HCT116 (cell line): ENCODE results near the gene MACROH2A1. TPM values are rescaled to one million over a fixed set of nuclear protein-coding genes. Genes with fewer than 3 reads are reported as not detected.

ENCODE experiments used
- ATAC-seq: fragments of 200-7000 bp; cut with Tn5 transposase; 2 replicates; pipeline ENCODE4 v1.9.1; 2020; ENCODE audit warnings: mild to moderate bottlenecking, moderate library complexity
- BruUV-seq: library from RNA; stranded (reverse); fragments of 400-500 nt; replicated peaks from 2 replicates; lab custom pipeline; 2021; lab: Mats Ljungman, UMichigan
- CTCF ChIA-PET: fragments of 300-600 bp; sonication (Branson Sonifier 250); formaldehyde crosslinking; loops from one replicate; lab custom pipeline; 2021; ENCODE audit warnings: antibody characterized with exemption; lab: Charles Lee
- POLR2A ChIA-PET: fragments of 300-600, 350-600 bp; sonication (Branson Sonifier 250); formaldehyde crosslinking; loops from one replicate; lab custom pipeline; 2021; ENCODE audit warnings: antibody characterized with exemption; lab: Charles Lee
- RAD21 ChIA-PET, 2 experiments: fragments of 300-600 bp; sonication (Branson Sonifier 250); formaldehyde crosslinking; loops; one replicate each; lab custom pipeline; 2023; ENCODE audit warnings: low total read pairs in 2 of 2; ENCODE audit not compliant: uncharacterized antibody in 2 of 2, unreplicated experiment in 2 of 2, low non-redundant PET in 1 of 2; lab: Charles Lee
- DNase-seq: peaks from one replicate; pipeline ENCODE4 v3.0.0-alpha.2; 2010; ENCODE audit warnings: low read depth, low spot score
- H2AFZ ChIP-seq: fragments of 200-600 bp; shearing (Covaris generic), sonication (generic); 2 replicates; pipeline ENCODE4 v1.6.1; 2017; ENCODE audit warnings: low read depth, mixed run types, mixed read lengths, antibody characterized with exemption, low read length; ENCODE audit not compliant: poor library complexity, severe bottlenecking
- H3K27ac ChIP-seq: 2 replicates; pipeline ENCODE4 v1.5.1; 2012; ENCODE audit warnings: low read depth, low read length
- H3K27me3 ChIP-seq: fragments of 200-600 bp; sonication (generic); 2 replicates; pipeline ENCODE4 v1.6.1; 2016; ENCODE audit warnings: mixed run types, low read length, mixed read lengths; ENCODE audit not compliant: insufficient read depth
- H3K36me3 ChIP-seq, 2 experiments: fragments of 200-500 bp in 1 of 2; fragments of 200-600 bp in 1 of 2; sonication (Bioruptor generic) in 1 of 2; sonication (generic) in 1 of 2; 2 replicates each; pipeline versions ENCODE4 v1.5.1 to v1.6.1; 2014 to 2016; ENCODE audit warnings: low read length in 2 of 2, inconsistent platforms in 1 of 2, mixed read lengths in 1 of 2, mixed run types in 1 of 2; ENCODE audit not compliant: insufficient read depth in 2 of 2, control insufficient read depth in 1 of 2
- H3K4me1 ChIP-seq, 2 experiments: fragments of 200-600 bp in 1 of 2; sonication (generic) in 1 of 2; 2 replicates each; pipeline versions ENCODE4 v1.5.1 to v1.6.1; 2012 to 2017; ENCODE audit warnings: low read length in 2 of 2, inconsistent platforms in 1 of 2, mild to moderate bottlenecking in 1 of 2, mixed read lengths in 1 of 2, mixed run types in 1 of 2, moderate library complexity in 1 of 2; ENCODE audit not compliant: insufficient read depth in 2 of 2, control insufficient read depth in 1 of 2
- H3K4me2 ChIP-seq: fragments of 200-600 bp; sonication (generic); 2 replicates; pipeline ENCODE4 v1.6.1; 2017; ENCODE audit warnings: mixed run types, low read length, mixed read lengths
- H3K4me3 ChIP-seq, 2 experiments: fragments of 200-600 bp in 1 of 2; sonication (generic) in 1 of 2; replicated peaks in 1 of 2; 2 replicates each; pipeline ENCODE4 v1.5.1; 2011 to 2016; ENCODE audit warnings: low read length in 2 of 2, control low read depth in 1 of 2, low read depth in 1 of 2, mild to moderate bottlenecking in 1 of 2, mixed read lengths in 1 of 2, mixed run types in 1 of 2
- H3K79me2 ChIP-seq: fragments of 200-600 bp; sonication (generic); 2 replicates; pipeline ENCODE4 v1.6.1; 2017; ENCODE audit warnings: mild to moderate bottlenecking, mixed run types, low read length, moderate library complexity, mixed read lengths; ENCODE audit not compliant: insufficient read depth
- H3K9ac ChIP-seq: fragments of 200-600 bp; sonication (generic); 2 replicates; pipeline ENCODE4 v1.6.1; 2016; ENCODE audit warnings: low read length, mixed read lengths
- H3K9me2 ChIP-seq: fragments of 200-600 bp; sonication (generic), shearing (Covaris generic); 2 replicates; pipeline ENCODE4 v1.6.1; 2017; ENCODE audit warnings: mixed run types, mild to moderate bottlenecking, moderate library complexity; ENCODE audit not compliant: insufficient read depth
- H3K9me3 ChIP-seq, 2 experiments: fragments of 200-500 bp in 1 of 2; fragments of 200-600 bp in 1 of 2; sonication (Bioruptor generic) in 1 of 2; sonication (generic) in 1 of 2; 2 replicates each; pipeline ENCODE4 v1.6.1; 2014 to 2017; ENCODE audit warnings: low read length in 2 of 2, mixed read lengths in 2 of 2, inconsistent platforms in 1 of 2, low read depth in 1 of 2, mild to moderate bottlenecking in 1 of 2, mixed run types in 1 of 2, moderate library complexity in 1 of 2; ENCODE audit not compliant: control insufficient read depth in 1 of 2, insufficient read depth in 1 of 2
- H4K20me1 ChIP-seq: fragments of 200-600 bp; sonication (generic), shearing (Covaris generic); 2 replicates; pipeline ENCODE4 v1.6.1; 2017; ENCODE audit warnings: mixed run types, mild to moderate bottlenecking, moderate library complexity; ENCODE audit not compliant: insufficient read depth
- CBX3 ChIP-seq: IDR thresholded peaks from 2 replicates; pipeline ENCODE4 v1.6.1; 2012; ENCODE audit warnings: low read depth
- CEBPB ChIP-seq: IDR thresholded peaks from 2 replicates; pipeline ENCODE4 v1.6.1; 2012; ENCODE audit warnings: low read depth
- EGR1 ChIP-seq: IDR thresholded peaks from 2 replicates; pipeline ENCODE4 v1.6.1; 2012; ENCODE audit warnings: low read depth
- EZH2 ChIP-seq: fragments of 200-600 bp; sonication (generic); IDR thresholded peaks from 2 replicates; pipeline ENCODE4 v1.6.1; 2017; ENCODE audit warnings: antibody characterized with exemption, mixed run types
- EZH2phosphoT487 ChIP-seq: fragments of 200-600 bp; IDR thresholded peaks from 2 replicates; pipeline ENCODE4 v1.6.1; 2018; ENCODE audit warnings: antibody characterized with exemption, borderline replicate concordance
- JUND ChIP-seq: IDR thresholded peaks from 2 replicates; pipeline ENCODE4 v1.6.1; 2012
- POLR2AphosphoS5 ChIP-seq: IDR thresholded peaks from 2 replicates; pipeline ENCODE4 v1.6.1; 2011; ENCODE audit warnings: mild to moderate bottlenecking, low read depth, low read length, moderate library complexity
- REST ChIP-seq: IDR thresholded peaks from 2 replicates; pipeline ENCODE4 v1.6.1; 2012; ENCODE audit warnings: low read depth
- SP1 ChIP-seq: IDR thresholded peaks from 2 replicates; pipeline ENCODE4 v1.6.1; 2012; ENCODE audit warnings: low read depth
- SRF ChIP-seq: IDR thresholded peaks from 2 replicates; pipeline ENCODE4 v1.6.1; 2012; ENCODE audit warnings: low read depth
- TCF7L2 ChIP-seq: IDR thresholded peaks from 2 replicates; pipeline ENCODE4 v1.7.0; 2011; ENCODE audit warnings: borderline replicate concordance, inconsistent platforms; ENCODE audit not compliant: insufficient read depth, insufficient read length; ENCODE audit errors: extremely low read depth
- YY1 ChIP-seq: IDR thresholded peaks from 2 replicates; pipeline ENCODE4 v1.6.1; 2011; ENCODE audit warnings: low read length, low read depth, moderate library complexity, mild to moderate bottlenecking; ENCODE audit not compliant: insufficient replicate concordance; ENCODE audit errors: extremely low read depth
- ZFX ChIP-seq: fragments of 450-650 bp; IDR thresholded peaks from 2 replicates; pipeline ENCODE4 v1.6.1; 2017
- ZNF274 ChIP-seq: fragments of 200-500 bp; sonication (Bioruptor generic); IDR thresholded peaks from 2 replicates; pipeline ENCODE4 v1.6.1; 2014; ENCODE audit warnings: mild to moderate bottlenecking, low read depth, low read length, inconsistent platforms
- intact Hi-C: fragments of 100-400 bp; cut with micrococcal nuclease; formaldehyde crosslinking; loops from 2 replicates; pipeline ENCODE4 v1.10.0; 2022
- total RNA-seq: library from RNA; stranded (reverse); gene quantifications from one replicate; pipeline ENCODE4 v1.2.1, GENCODE V29; 2021; ENCODE audit not compliant: unreplicated experiment

The MACROH2A1 gene
- total RNA-seq, 1 experiment from 2014 or later = 218 TPM

- H3K4me1 ChIP-seq = peaks cover 0 to 3% of the 10 kb centered on the region in 2 experiments; a peak in 1 of 4 replicates
- no peaks in the 10 kb centered on the region for H3K9me2 ChIP-seq
- DNase-seq (no peak), ATAC-seq (no peak)
- no peak for TF ChIP-seq POLR2AphosphoS5
- no TSS peak for BruUV-seq
- H4K20me1 ChIP-seq = no peaks in the 10 kb centered on the region; the same call in 1 of the 2 replicates
- ChIA-PET RAD21 (no interaction called here), POLR2A (no interaction called here), CTCF (no interaction called here)
- H3K9me3 ChIP-seq = no peaks in the 10 kb centered on the region
- no peaks in the 10 kb centered on the region for H3K27me3 ChIP-seq
- intact Hi-C loops = no loop called here
- H3K36me3 ChIP-seq = peaks cover 6 to 9% of the 10 kb centered on the region in 2 experiments; a peak in 2 of 4 replicates
- no peak overlapping the region for H3K4me2 ChIP-seq
- no peaks in the 10 kb centered on the region for H3K79me2 ChIP-seq
- H3K9ac ChIP-seq = no peak overlapping the region
- H2AFZ ChIP-seq = no peak overlapping the region
- H3K27ac ChIP-seq = no peak overlapping the region
- H3K4me3 ChIP-seq = no peak overlapping the region
Observed at GRCh38 chr5:135330798-135331096, 68.3 kb downstream of the MACROH2A1 start.

- H3K9me3 ChIP-seq = no peaks in the 10 kb centered on the region
- DNase-seq (no peak), ATAC-seq (no peak)
- no peaks in the 10 kb centered on the region for H3K27me3 ChIP-seq
- no peak overlapping the region for H3K4me2 ChIP-seq
- no peaks in the 10 kb centered on the region for H3K79me2 ChIP-seq
- ChIA-PET POLR2A (no interaction called here), RAD21 (no interaction called here), CTCF (interaction anchor here (0.6 kb wide), 1 partner anchor 424 kb away, joined by 3 read pairs; no protein-coding TSS in a partner anchor)
- intact Hi-C loops = no loop called here
- no peak overlapping the region for H3K9ac ChIP-seq
- H3K27ac ChIP-seq = no peak overlapping the region
- H2AFZ ChIP-seq = no peak overlapping the region
- BruUV-seq = no TSS peak
- no peaks in the 10 kb centered on the region; the same call in 1 of the 2 replicates for H4K20me1 ChIP-seq
- H3K9me2 ChIP-seq = no peaks in the 10 kb centered on the region
- H3K4me3 ChIP-seq = no peak overlapping the region
- peaks cover 6 to 9% of the 10 kb centered on the region in 2 experiments; a peak in 2 of 4 replicates for H3K36me3 ChIP-seq
- peaks cover 3 to 9% of the 10 kb centered on the region in 2 experiments; a peak in 2 of 4 replicates for H3K4me1 ChIP-seq
- TF ChIP-seq CEBPB = no peak
- no peak for TF ChIP-seq ZNF274
- no peak for TF ChIP-seq CBX3
- TF ChIP-seq EZH2 = no peak
- no peak for TF ChIP-seq JUND
- TF ChIP-seq SP1 = no peak
- TF ChIP-seq YY1 = no peak
- no peak for TF ChIP-seq EGR1
- TF ChIP-seq ZFX = no peak
- no peak for TF ChIP-seq REST
- no peak for TF ChIP-seq EZH2phosphoT487
- no peak for TF ChIP-seq TCF7L2
- TF ChIP-seq POLR2AphosphoS5 = no peak
- no peak for TF ChIP-seq SRF
Observed at GRCh38 chr5:135329913-135330797, 68.9 kb downstream of the MACROH2A1 start.
